Peyer's patch (tissue), 4 donors: Measurements from ENCODE around the gene TGFBR2.

Experiments
- CTCF ChIP-seq, 6 experiments: fragments of 450-650 bp in 4 of 6; fragments of 200-600 bp in 2 of 6; sonication (generic) in 1 of 6; IDR thresholded peaks; one replicate each; pipeline ENCODE4 v1.5.1; 2017 to 2019; ENCODE audit warnings: antibody characterized with exemption in 6 of 6, mild to moderate bottlenecking in 3 of 6, moderate library complexity in 1 of 6
- POLR2A ChIP-seq, 2 donors: fragments of 450-650 bp; IDR thresholded peaks; one replicate each; pipeline ENCODE4 v1.5.1; 2017; ENCODE audit warnings: antibody characterized with exemption in 2 of 2, mild to moderate bottlenecking in 2 of 2, moderate library complexity in 2 of 2

GRCh38 chr3:30670292-30670691 lies 63.9 kb downstream of the TGFBR2 start:
- TF ChIP-seq CTCF (IDR thresholded peaks at IDR 0.05) (no peak), POLR2A (IDR thresholded peaks at IDR 0.05) (no peak)
